ENCODE measurements around the gene ATP2C2.

The ATP2C2 gene

DNA sequence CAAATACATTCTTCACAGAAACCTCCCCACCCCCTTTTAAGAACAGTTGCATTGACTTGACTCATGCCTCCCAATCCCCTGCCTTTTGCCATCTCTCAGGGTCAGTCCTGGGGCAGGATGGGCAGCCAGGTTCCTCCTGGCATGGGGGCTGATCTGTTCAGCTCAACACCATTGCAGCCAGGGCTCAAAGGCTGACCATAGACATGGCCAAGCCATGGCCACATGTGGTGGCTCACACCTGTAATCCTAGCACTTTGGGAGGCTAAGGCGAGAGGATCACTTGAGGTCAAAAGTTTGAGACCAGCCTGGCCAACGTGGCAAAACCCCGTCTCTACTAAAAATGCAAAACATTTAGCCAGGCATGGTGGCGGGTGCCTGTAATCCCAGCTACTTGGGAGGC, 14.1 kb downstream of the ATP2C2 start:
- DNase-seq (ENCODE audit: insufficient read length, low spot score) (no peak), FAIRE-seq (no peak)
- TF ChIP-seq CTCF (IDR thresholded peaks at IDR 0.05; ENCODE audit: insufficient read depth, missing control alignments), result no peak

DNA sequence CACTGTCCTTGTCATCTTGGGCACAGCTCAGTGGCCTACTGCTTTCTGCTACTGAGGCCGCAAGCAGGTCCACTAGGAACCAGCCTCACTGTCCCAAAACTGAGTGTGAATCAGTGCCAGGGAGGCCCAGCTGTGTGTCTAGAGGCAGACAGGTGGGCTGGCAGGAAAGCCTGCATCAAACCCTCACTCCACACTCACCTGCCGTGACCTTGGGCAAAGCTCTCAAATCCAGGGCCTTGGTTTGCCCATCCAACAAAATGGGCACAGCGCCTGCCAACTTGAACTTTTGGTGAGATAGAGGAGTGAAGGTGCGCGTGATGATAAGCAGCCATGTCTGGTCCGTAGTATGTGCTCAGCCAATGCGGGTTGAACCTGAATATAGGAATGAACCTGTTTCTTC, 14.8 kb downstream of the ATP2C2 start:
- FAIRE-seq, result no peak
- no peak for TF ChIP-seq CTCF (IDR thresholded peaks at IDR 0.05; ENCODE audit: insufficient read depth, missing control alignments)
- DNase-seq (ENCODE audit: insufficient read length, low spot score), result no peak

DNA sequence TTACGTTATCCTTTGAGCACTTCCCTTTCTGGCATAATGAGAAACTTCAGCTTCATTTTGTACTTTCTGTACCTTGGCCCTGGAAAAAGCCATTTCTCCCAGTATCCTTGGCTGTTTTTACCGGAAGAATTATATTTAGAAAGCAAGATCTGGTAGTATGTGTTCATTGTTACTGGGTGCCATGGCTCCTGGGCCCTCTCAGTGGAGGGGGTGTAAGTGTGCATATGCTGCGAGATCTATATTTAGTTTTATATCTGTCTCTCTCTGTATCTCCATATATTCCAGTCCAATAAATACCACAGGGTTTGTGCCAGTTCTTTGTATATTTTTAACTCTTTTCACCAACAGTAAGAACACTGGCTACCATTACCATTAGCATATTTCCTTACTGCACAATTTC, 17.7 kb downstream of the ATP2C2 start:
- TF ChIP-seq CTCF (IDR thresholded peaks at IDR 0.05; ENCODE audit: insufficient read depth, missing control alignments), result no peak
- DNase-seq (ENCODE audit: insufficient read length, low spot score), result no peak
- no peak for FAIRE-seq

- FAIRE-seq (no peak), DNase-seq (ENCODE audit: insufficient read length, low spot score) (no peak)
- TF ChIP-seq CTCF (IDR thresholded peaks at IDR 0.05; ENCODE audit: insufficient read depth, missing control alignments), result no peak
Measured at GRCh38 chr16:84387021-84387420, 18.7 kb downstream of the ATP2C2 start.

- TF ChIP-seq CTCF (IDR thresholded peaks at IDR 0.05; ENCODE audit: insufficient read depth, missing control alignments), result no peak
- no peak for FAIRE-seq
- DNase-seq (ENCODE audit: insufficient read length, low spot score), result no peak
Measured at GRCh38 chr16:84390131-84390785, 21.9 kb downstream of the ATP2C2 start.

DNA sequence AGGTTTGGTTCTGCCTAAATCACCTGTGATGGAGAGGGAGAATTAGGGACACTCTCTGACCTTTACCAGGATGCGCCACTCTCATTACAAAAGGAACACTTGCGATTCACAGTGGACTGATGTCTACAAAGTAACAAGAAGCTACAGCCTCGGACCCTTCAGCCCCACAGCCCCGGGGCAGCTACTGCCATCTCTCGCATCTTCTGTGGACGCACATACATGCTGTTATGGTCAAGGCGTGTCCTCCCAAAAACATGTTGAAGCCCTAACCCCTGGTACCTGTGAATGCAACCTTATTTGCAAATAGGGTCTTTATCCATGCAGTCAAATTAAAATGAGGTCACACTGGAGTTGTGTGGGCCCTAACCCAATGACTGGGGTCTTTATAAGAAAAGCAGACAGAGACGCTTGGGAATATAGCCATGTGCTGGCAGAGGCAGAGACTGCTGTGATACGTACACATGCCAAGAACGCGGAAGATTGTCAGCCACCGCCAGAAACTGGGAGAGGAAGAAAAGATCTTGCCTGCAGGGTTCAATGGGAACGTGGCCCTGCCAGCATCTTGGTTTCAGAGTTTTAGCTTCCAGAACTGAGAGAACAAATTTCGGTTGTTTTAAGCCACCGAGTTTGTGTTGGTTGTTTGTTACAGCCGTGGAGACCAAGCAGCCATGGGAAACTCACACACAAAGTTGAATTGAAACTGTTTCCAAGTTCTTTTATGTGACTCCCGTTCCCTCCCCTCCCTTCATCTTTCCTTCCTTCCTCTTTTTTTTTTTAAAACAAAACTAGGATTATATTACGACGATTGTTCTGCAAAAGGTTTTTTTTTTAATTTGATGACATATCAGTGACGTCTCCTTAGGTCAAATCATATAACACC, 23.1 kb downstream of the ATP2C2 start:
- FAIRE-seq (no peak), DNase-seq (ENCODE audit: insufficient read length, low spot score) (no peak)

More for the DNA sequence above, 23.1 kb downstream of the ATP2C2 start:
- no peak for TF ChIP-seq CTCF (IDR thresholded peaks at IDR 0.05; ENCODE audit: insufficient read depth, missing control alignments)

Data from D721Med (cell line).